GM19099 (cell line): ENCODE data around the gene TOP3B.

Experiments
- POLR2A ChIP-seq: IDR thresholded peaks from 3 replicates; pipeline ENCODE4 v1.6.1; 2011; ENCODE audit warnings: low read depth; ENCODE audit not compliant: insufficient read length; ENCODE audit errors: extremely low read depth

The TOP3B gene

DNA sequence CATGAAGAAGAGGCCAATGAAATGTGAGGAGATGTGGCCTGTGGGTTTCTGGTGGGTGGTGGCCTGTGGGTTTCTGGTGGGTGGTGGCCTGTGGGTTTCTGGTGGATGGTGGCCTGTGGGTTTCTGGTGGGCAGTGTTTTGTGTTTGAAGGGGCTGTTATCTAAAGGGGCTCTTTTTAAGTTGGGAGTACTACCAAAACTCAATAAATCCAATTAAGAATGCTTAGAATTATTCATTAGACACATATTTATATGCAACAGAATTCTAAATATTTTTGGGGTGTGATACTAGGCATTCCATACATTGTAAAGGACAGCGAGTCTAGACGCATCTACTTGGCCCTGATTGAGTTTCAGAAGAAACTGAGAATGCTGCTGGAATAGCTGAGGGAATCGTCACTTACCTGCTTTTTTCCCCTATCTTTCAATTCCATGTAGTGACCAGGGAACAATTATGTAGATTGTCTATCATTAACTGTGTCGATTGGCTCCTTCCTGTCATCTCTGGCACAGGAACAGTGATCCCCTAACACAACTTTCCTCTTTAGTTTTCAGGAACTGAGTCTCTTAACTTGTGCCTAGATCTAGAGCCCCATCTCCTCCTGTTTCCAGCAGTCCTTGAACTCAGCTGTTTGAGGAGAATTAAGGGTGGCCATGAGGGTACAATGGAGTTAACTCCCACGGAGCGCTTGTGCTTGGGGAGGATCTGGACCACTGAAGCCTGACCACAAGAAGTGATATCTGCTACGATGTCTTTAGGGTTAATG, 37.3 kb upstream of the TOP3B start:
- no peak for TF ChIP-seq POLR2A

GRCh38 chr22:22018825-22019658, 36.5 kb upstream of the TOP3B start:
- TF ChIP-seq POLR2A, result no peak

GRCh38 chr22:22015631-22016030, 33.0 kb upstream of the TOP3B start:
- TF ChIP-seq POLR2A, result no peak

DNA sequence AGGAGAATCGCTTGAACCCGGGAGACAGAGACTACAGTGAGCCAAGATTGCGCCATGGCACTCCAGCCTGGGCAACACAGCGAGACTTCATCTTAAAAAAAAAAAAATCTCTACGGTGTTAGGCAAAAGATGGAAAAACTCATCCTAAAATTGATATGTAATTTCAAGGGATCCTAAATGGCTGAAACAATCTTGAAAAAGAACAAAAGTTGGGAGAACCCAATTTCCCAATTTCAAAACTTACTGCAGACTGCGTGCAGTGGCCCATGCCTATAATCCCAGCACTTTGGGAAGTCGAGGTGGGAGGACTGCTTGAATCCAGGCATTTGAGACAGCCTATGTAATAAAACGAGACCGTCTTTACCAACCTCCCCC, 31.7 kb upstream of the TOP3B start:
- TF ChIP-seq POLR2A, result no peak

DNA sequence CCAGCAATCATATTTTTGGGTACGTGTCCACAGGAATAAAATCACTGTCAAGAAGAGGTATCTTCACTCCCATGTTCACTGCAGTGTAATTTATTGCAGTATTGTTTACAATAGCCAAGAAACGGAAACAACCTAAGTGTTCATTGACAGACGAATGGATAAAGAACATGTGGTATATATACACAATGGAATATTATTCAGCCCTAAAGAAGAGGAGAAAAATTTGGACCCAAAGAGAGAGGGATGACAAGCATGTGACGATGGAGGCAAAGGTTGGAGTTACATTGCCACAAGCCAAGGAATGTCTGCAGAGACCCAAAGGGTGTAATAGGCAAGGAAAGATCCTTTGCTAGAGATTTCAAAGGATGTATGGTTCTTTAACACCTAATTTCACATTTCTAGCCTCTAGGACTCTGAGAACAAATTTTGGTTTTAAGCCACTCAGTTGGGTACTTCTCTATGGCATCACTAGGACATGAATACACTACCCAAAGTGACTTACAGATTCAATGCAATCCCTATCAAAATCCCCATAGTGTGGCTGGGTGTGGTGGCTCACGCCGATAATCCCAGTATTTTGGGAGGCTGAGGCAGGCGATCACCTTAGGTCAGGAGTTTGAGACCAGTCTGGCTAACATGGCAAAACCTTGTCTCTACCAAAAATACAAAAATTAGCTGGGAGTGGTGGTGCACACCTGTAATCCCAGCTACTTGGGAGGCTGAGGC, 31.1 kb upstream of the TOP3B start:
- no peak for TF ChIP-seq POLR2A

DNA sequence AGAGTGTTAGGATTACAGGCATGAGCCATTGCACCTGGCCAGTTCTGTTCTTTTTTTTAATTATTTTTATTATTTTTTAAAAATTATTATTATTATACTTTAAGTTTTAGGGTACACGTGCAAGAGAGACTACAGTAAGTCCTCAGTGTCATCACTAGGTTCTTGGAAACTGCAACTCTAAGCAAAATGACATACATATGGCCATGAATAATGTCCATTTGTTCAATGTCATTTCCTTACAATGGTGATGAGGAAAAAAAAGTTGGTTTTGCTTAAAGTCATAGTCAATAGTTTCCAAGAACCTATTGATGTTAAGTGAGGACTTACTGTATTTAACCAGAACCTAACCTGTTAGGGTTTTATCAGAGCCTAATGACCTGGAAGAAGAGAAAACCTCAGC, 29.4 kb upstream of the TOP3B start:
- no peak for TF ChIP-seq POLR2A

GRCh38 chr22:22010358-22010757, 27.8 kb upstream of the TOP3B start:
- no peak for TF ChIP-seq POLR2A

DNA sequence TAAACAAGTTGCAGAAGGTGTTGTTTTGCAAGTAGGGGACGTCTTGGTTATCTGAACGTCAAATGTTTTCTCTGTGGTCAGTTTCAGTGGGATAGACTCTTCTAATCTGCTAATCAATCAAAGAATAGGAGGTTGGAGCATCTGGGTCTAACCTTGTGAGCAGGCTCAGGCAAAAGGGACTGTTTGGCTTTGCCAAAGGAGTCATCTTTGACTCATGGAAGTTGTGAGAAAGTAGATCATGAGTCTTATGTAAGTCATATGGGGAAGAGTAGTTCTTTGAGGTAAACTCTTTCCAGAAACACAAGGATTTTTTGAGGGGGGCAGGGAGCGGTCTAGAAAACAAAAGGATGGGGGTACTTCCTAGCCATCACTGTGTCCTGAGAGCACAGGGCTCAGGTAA, 27.1 kb upstream of the TOP3B start:
- no peak for TF ChIP-seq POLR2A

DNA sequence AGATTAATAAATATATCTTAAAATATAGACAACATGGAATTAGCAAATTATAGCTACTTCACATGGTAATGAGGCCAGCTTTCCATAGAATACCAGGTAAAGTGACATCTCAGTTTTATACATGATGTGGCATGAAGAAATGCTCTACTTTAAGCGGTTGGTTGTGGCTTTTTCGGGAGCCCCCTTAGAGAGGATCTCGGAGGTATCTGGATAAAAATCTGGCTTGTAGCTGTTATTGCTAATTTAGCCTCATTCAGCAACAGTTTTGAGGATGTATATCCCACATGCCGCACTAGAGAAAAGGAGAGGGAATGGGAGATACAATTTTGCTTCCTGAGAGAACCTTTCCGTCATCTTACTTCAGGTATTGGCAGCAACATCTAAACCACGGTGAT, 24.0 kb upstream of the TOP3B start:
- TF ChIP-seq POLR2A, result no peak

GRCh38 chr22:22005945-22006595, 23.5 kb upstream of the TOP3B start:
- no peak for TF ChIP-seq POLR2A

GRCh38 chr22:22003233-22003632, 20.6 kb upstream of the TOP3B start:
- no peak for TF ChIP-seq POLR2A

GRCh38 chr22:22002526-22003055, 20.0 kb upstream of the TOP3B start:
- TF ChIP-seq POLR2A, result no peak

DNA sequence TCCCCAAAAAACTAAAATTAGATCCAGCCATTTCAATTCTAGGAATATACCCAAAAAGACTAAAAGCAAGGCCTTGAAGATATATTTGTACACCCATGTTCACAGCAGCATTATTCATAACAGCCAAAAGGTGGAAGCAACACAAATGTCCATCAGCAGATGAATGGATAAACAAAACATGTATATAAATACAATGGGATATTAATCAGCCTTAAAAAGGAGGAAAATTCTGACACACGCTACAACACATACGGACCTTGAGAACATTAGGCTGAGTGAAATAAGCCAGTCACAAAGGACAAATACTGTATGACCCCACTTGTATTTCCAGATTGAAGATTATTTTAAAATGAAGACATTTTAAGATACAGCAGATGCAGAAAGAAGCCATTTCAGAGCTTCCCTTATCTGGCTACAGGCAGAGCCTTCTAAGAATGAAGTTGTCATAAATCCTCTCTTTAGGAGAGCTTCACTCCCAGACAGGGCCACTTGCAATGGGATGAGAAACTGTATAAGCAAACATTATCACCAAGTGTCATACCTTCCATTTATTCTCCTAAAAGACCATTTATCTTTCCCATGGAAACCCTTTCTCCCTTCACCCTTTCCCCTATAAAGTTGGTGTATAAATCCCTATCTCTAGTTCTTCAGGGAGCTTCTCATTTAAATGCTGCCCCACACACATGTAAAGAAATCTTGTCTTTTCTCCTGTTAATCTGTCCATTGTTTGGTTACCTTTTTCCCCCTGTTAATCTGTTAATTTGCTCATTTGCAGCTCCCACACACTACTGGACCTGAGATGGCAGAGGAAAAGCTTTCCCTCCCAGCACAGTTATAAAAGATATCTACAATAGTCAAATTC, 19.3 kb upstream of the TOP3B start:
- no peak for TF ChIP-seq POLR2A

DNA sequence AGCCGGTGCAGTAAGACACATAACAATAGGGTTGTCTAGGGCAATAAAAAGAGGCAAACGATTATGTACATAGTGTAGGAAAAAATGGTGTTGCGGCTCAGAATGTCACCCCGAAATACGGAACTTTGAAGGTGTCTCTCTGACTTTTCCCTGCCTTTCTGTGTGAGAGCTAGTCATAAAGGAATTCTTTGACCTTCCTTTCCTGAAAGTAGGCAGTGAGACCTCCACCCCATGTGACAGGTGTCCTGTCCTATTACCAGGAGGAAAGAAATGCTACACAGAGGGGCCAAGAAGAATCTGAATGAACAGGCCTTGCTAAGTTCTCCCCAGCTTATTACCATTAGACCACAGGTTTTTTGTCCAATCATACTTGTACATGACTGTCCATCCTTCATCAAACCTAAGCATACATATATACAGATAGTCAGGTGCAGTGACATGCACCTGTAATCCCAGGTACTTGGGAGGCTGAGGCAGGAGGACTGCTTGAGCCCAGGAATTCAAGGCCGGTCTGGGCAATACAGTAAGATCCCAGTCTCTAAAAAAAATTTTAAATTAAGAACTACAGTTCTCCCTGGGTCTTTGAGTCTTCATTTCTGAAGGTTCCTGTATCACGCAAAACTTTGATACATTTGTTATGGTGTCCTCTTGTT, 16.1 kb upstream of the TOP3B start:
- no peak for TF ChIP-seq POLR2A

DNA sequence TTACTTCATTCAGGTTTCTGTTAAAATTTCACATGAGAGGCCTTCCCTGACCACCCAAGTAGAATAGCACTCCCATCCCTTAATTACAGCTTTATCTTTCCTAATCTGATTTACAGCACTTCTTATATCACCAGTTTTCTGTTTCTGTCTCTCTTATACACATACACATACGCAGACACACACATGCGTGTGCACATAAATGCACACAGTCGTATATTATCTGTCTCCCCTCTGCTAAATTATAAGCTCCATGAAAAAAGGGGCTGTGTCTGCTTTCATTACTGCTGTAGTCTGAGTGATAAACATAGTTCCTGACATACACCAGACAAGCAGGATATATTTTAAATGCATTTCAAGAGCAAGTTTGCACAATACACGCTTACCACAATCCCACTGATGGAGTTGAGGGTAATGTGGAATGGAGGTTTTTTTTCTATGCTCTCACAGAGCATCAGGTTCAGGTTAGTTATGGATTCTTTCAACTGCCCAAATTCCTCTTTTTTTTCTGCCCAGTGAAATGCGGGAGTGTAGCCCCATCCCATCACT, 13.7 kb upstream of the TOP3B start:
- TF ChIP-seq POLR2A, result no peak
